ENCODE measurements around the gene SLC4A1AP.
"Not testable (repeated sequence)": the region's sequence is repeated elsewhere in the genome, so short reads cannot be mapped to it uniquely, and the experiment has no call there.

The SLC4A1AP gene

DNA sequence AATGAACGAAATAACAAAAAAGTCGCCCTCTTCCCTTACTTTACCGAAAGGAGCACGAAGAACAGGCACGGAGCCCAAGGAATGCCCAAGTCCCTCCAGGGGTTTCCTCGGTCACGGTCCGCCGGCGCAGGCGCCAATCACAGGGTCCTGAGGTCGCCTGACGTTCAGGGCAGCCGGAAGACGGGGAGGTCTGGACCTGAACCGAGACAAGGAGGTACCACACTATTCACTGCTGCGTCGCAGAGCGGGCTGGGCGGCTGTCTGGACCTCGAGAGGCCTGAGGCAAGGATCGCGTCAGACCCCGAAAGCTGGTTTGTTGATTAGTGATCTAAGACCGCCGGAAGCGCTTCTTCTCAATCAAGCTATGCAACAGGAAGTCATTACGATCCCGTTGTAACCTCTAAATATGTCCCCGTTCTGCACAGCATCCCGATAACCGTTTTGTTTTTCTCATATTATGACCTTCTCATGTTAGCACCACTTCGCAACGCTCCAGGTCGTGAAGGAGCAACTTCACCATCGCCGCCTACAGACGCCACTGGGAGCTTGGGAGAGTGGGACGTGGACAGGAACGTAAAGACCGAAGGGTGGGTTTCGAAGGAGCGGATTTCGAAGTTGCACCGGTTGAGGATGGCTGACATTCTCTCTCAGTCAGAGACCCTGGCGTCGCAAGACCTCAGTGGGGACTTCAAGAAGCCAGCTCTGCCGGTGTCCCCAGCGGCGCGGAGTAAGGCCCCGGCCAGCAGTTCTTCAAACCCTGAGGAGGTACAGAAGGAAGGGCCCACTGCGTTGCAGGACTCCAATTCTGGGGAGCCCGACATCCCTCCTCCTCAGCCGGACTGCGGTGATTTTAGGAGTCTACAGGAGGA, at the start of gene SLC4A1AP, which contains the start of gene SUPT7L:
TSS of gene SLC4A1AP (plus strand) at position 605 of the 869 bp plus-strand sequence. CDS start at position 631, 26 bp downstream.
TSS of gene SUPT7L (minus strand) at position 330 of the 869 bp plus-strand sequence. CDS start 1,422 bp downstream, outside the sequence.
- peaks cover 3% of the 10 kb centered on the region for H3K4me1 ChIP-seq (ENCODE audit: control insufficient read depth, low read depth, low read length)
- peak within 1 kb of the TSS; percentile 81 for H3K27ac ChIP-seq (ENCODE audit: low read length)
- peak within 1 kb of the TSS; percentile 56 for H3K9ac ChIP-seq (ENCODE audit: low read length)
- H3K36me3 ChIP-seq (ENCODE audit: control insufficient read depth, low read depth, low read length), result peaks cover 30% of the 10 kb centered on the region
- no peaks in the 10 kb centered on the region for H3K9me3 ChIP-seq (ENCODE audit: control insufficient read depth, low read depth, low read length)
- no peaks in the 10 kb centered on the region for H3K27me3 ChIP-seq (ENCODE audit: control insufficient read depth, insufficient read depth, low read length)
- peak within 1 kb of the TSS; percentile 69 for H3K4me3 ChIP-seq (ENCODE audit: low read length)

DNA sequence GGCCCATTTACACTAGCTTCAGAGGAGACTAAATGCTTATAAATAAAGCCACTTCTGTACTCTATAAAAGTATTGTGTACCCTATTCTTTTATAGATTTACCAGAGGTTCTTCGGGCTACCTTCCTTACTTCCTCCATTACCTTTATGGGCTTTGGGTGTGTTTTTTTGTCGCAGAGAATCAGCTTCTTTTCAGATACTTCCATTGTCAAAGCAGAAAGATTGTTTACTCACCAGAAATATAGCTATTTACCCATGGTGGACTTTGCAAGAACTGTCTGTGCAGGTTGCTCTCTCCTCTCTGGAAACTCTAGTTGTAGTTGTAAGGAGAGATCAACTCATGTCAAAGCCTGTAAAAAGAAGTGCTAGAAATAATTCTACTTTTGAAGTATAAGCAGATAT, 49.7 kb upstream of the SLC4A1AP start:
- Histone ChIP-seq H3K27me3 (ENCODE audit: control insufficient read depth, insufficient read depth, low read length) (no peaks in the 10 kb centered on the region), H3K27ac (ENCODE audit: low read length) (no peak overlapping the region), H3K9ac (ENCODE audit: low read length) (no peak overlapping the region), H3K4me3 (ENCODE audit: low read length) (no peak overlapping the region), H3K9me3 (ENCODE audit: control insufficient read depth, low read depth, low read length) (no peaks in the 10 kb centered on the region), H3K36me3 (ENCODE audit: control insufficient read depth, low read depth, low read length) (peaks cover 42% of the 10 kb centered on the region), H3K4me1 (ENCODE audit: control insufficient read depth, low read depth, low read length) (no peaks in the 10 kb centered on the region)

- no peaks in the 10 kb centered on the region for H3K9me3 ChIP-seq (ENCODE audit: control insufficient read depth, low read depth, low read length)
- no peak overlapping the region for H3K27ac ChIP-seq (ENCODE audit: low read length)
- no peaks in the 10 kb centered on the region for H3K4me1 ChIP-seq (ENCODE audit: control insufficient read depth, low read depth, low read length)
- H3K9ac ChIP-seq (ENCODE audit: low read length), result no peak overlapping the region
- peaks cover 46% of the 10 kb centered on the region for H3K36me3 ChIP-seq (ENCODE audit: control insufficient read depth, low read depth, low read length)
- H3K27me3 ChIP-seq (ENCODE audit: control insufficient read depth, insufficient read depth, low read length), result no peaks in the 10 kb centered on the region
- H3K4me3 ChIP-seq (ENCODE audit: low read length), result no peak overlapping the region
These were observed 48.4 kb upstream of the SLC4A1AP start for GRCh38 chr2:27615316-27615715.

- Histone ChIP-seq H3K36me3 (ENCODE audit: control insufficient read depth, low read depth, low read length) (peaks cover 58% of the 10 kb centered on the region), H3K4me3 (ENCODE audit: low read length) (no peak overlapping the region), H3K9ac (ENCODE audit: low read length) (no peak overlapping the region), H3K9me3 (ENCODE audit: control insufficient read depth, low read depth, low read length) (no peaks in the 10 kb centered on the region), H3K27me3 (ENCODE audit: control insufficient read depth, insufficient read depth, low read length) (no peaks in the 10 kb centered on the region), H3K4me1 (ENCODE audit: control insufficient read depth, low read depth, low read length) (peaks cover 3% of the 10 kb centered on the region), H3K27ac (ENCODE audit: low read length) (no peak overlapping the region)
These were observed 42.2 kb upstream of the SLC4A1AP start for GRCh38 chr2:27621524-27621923.

GRCh38 chr2:27622921-27623384, 40.7 kb upstream of the SLC4A1AP start:
- Histone ChIP-seq H3K4me1 (ENCODE audit: control insufficient read depth, low read depth, low read length) (peaks cover 4% of the 10 kb centered on the region), H3K9ac (ENCODE audit: low read length) (no peak overlapping the region), H3K27me3 (ENCODE audit: control insufficient read depth, insufficient read depth, low read length) (no peaks in the 10 kb centered on the region), H3K27ac (ENCODE audit: low read length) (no peak overlapping the region), H3K36me3 (ENCODE audit: control insufficient read depth, low read depth, low read length) (peaks cover 46% of the 10 kb centered on the region), H3K9me3 (ENCODE audit: control insufficient read depth, low read depth, low read length) (no peaks in the 10 kb centered on the region), H3K4me3 (ENCODE audit: low read length) (no peak overlapping the region)

DNA sequence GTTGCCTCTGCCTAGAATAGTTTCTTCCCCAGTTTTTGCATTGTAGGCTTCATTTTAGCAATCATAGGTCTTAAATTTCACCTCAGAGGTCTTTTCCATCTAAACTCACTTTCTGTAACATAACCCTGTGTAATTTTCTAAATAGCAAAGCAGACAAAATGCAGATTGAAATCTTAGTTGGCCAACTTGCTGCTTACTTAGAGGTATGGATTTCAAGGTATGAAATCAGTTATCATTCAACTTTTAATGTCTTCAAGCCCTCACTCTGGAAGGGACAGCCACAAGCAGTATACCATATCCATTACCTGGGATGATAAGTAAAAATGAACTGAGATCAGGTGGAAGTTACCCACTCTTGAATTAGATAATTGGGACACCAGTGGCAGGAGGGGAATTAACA, 38.7 kb upstream of the SLC4A1AP start:
- H3K27me3 ChIP-seq (ENCODE audit: control insufficient read depth, insufficient read depth, low read length), result no peaks in the 10 kb centered on the region
- H3K9ac ChIP-seq (ENCODE audit: low read length), result no peak overlapping the region
- no peaks in the 10 kb centered on the region for H3K9me3 ChIP-seq (ENCODE audit: control insufficient read depth, low read depth, low read length)
- peaks cover 7% of the 10 kb centered on the region for H3K4me1 ChIP-seq (ENCODE audit: control insufficient read depth, low read depth, low read length)
- no peak overlapping the region for H3K27ac ChIP-seq (ENCODE audit: low read length)
- no peak overlapping the region for H3K4me3 ChIP-seq (ENCODE audit: low read length)
- peaks cover 32% of the 10 kb centered on the region for H3K36me3 ChIP-seq (ENCODE audit: control insufficient read depth, low read depth, low read length)

DNA sequence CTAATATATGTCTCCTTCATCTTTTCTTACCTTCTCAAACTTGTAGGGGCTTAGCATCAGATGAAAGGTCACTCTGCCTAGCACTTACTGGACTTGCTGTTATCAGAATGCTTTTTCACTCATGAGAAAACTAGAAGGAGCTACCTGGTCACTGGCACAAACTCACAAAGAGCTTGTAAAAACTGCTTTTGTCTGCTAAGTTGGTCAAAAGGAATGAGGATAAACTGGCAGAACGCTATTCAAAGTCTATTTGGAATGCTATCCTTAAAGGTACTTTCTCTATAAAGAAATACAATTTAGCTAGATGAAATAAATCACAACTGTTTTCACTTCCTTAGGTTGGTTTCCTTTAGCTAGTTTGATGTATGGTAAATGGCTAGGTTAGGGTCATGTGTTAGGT, 37.4 kb upstream of the SLC4A1AP start:
- H3K4me1 ChIP-seq (ENCODE audit: control insufficient read depth, low read depth, low read length); H3K27me3 ChIP-seq (ENCODE audit: control insufficient read depth, insufficient read depth, low read length); H3K4me3 ChIP-seq (ENCODE audit: low read length); H3K27ac ChIP-seq (ENCODE audit: low read length); H3K9ac ChIP-seq (ENCODE audit: low read length); H3K9me3 ChIP-seq (ENCODE audit: control insufficient read depth, low read depth, low read length): not testable (repeated sequence)
- H3K36me3 ChIP-seq (ENCODE audit: control insufficient read depth, low read depth, low read length), result peaks cover 34% of the 10 kb centered on the region

DNA sequence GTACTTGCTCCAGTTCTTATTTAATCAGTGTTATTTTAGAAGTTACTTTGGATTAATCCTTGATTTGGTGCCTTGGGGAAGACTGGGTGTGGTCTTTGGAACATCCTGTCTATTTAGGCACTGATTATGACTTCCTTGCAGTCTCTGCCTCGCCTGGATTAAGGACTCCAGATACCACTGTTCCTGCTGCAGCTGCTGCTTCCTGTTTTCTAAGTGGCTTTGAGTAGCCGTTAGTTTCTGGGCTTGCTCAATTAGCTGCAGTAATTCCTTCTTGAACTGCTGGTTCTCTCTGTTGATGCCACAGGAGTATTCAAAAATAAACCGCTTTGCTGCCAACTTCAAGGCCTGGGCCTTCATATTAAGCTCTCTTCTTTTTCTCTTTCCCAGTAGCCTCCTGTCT, 36.8 kb upstream of the SLC4A1AP start:
- not testable (repeated sequence) for H3K27me3 ChIP-seq (ENCODE audit: control insufficient read depth, insufficient read depth, low read length); H3K9me3 ChIP-seq (ENCODE audit: control insufficient read depth, low read depth, low read length); H3K4me1 ChIP-seq (ENCODE audit: control insufficient read depth, low read depth, low read length); H3K27ac ChIP-seq (ENCODE audit: low read length); H3K4me3 ChIP-seq (ENCODE audit: low read length); H3K9ac ChIP-seq (ENCODE audit: low read length)
- H3K36me3 ChIP-seq (ENCODE audit: control insufficient read depth, low read depth, low read length), result peaks cover 35% of the 10 kb centered on the region

GRCh38 chr2:27627963-27628766, 35.5 kb upstream of the SLC4A1AP start:
- H3K4me3 ChIP-seq (ENCODE audit: low read length), result peak overlapping the region; percentile 84
- peaks cover 34% of the 10 kb centered on the region for H3K36me3 ChIP-seq (ENCODE audit: control insufficient read depth, low read depth, low read length)
- no peak overlapping the region for H3K27ac ChIP-seq (ENCODE audit: low read length)
- H3K4me1 ChIP-seq (ENCODE audit: control insufficient read depth, low read depth, low read length), result peaks cover 7% of the 10 kb centered on the region
- H3K27me3 ChIP-seq (ENCODE audit: control insufficient read depth, insufficient read depth, low read length), result no peaks in the 10 kb centered on the region
- no peaks in the 10 kb centered on the region for H3K9me3 ChIP-seq (ENCODE audit: control insufficient read depth, low read depth, low read length)
- H3K9ac ChIP-seq (ENCODE audit: low read length), result peak overlapping the region; percentile 93

DNA sequence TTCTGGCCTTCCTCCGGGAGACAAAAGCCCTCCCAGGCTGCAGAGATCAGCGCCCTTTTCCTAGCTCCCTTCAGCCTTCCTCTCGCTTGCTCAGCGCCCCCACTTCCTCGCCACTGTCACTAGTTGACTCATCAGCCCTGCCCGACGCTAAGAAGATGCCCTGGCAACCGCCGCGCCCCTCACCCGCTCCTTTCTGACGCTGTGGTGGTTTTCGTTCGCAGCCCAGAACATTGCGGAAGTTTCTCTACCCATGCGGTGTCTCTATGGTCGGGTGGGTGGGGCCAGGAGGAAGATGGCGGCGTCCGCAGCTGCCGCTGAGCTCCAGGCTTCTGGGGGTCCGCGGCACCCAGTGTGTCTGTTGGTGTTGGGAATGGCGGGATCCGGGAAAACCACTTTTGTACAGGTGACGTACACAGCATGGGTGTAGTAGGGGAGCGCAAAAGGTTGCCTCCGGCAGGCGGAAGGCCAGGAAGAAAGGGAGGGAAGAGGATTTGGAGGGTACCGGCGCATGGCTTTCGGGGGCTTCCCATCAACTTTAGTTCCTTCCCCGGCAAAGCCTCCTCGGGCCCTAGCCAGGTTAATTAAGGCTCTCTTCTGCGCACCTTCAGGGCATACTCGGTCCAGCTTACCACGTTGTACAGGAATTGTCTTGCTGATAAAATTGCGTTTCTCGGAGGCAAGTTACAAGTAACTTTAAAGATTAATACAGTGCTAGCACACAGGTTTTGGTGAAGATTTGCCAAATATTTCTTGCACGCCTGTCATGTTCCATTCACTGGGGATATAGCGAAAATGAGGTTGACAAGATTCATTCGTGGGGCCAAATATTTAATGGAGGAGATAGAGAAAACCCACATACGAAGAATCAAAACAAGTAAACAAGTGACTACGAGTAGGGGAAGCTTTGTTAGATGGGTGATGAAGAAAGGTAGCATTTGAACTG, 34.7 kb upstream of the SLC4A1AP start, which contains the start of the genes CCDC121 and GPN1:
TSS of gene CCDC121 (minus strand) at position 246 of the 943 bp plus-strand sequence. CDS start 1,213 bp downstream, outside the sequence.
TSS of gene GPN1 (plus strand) at position 284 of the 943 bp plus-strand sequence. CDS start at position 293, 9 bp downstream.
- Histone ChIP-seq H3K9ac (ENCODE audit: low read length) (peak within 1 kb of the TSS; percentile 93), H3K4me3 (ENCODE audit: low read length) (peak within 1 kb of the TSS; percentile 84), H3K27me3 (ENCODE audit: control insufficient read depth, insufficient read depth, low read length) (no peaks in the 10 kb centered on the region), H3K27ac (ENCODE audit: low read length) (peak within 1 kb of the TSS; percentile 69), H3K4me1 (ENCODE audit: control insufficient read depth, low read depth, low read length) (peaks cover 4% of the 10 kb centered on the region), H3K36me3 (ENCODE audit: control insufficient read depth, low read depth, low read length) (peaks cover 27% of the 10 kb centered on the region), H3K9me3 (ENCODE audit: control insufficient read depth, low read depth, low read length) (no peaks in the 10 kb centered on the region)

All from iPS-18a (cell line).